GM12872 (cell line): ENCODE results near the gene GRXCR2.

Source experiments
- CTCF ChIP-seq: IDR thresholded peaks from 3 replicates; pipeline ENCODE4 v1.5.1; 2011; ENCODE audit warnings: low read depth, mild to moderate bottlenecking, low read length, moderate library complexity; ENCODE audit not compliant: insufficient read depth

Gene GRXCR2

GRCh38 chr5:145887217-145887616 lies 14.4 kb upstream of the GRXCR2 start:
- TF ChIP-seq CTCF, result no peak

- TF ChIP-seq CTCF, result no peak
Observed at GRCh38 chr5:145874765-145875164, 2.0 kb upstream of the GRXCR2 start.

- no peak for TF ChIP-seq CTCF
Observed at GRCh38 chr5:145872486-145872885, 328 bp downstream of the GRXCR2 start.

- no peak for TF ChIP-seq CTCF
Observed at GRCh38 chr5:145869753-145870152, 3.1 kb downstream of the GRXCR2 start.

GRCh38 chr5:145867806-145868205 lies 5.0 kb downstream of the GRXCR2 start:
- TF ChIP-seq CTCF, result no peak

- TF ChIP-seq CTCF, result no peak
Observed at GRCh38 chr5:145863003-145863402, 9.8 kb downstream of the GRXCR2 start.

- peak; percentile 32; the same call in 1 of the 3 replicates for TF ChIP-seq CTCF
Observed at GRCh38 chr5:145859897-145860296, 12.9 kb downstream of the GRXCR2 start.

GRCh38 chr5:145859453-145859852 lies 13.4 kb downstream of the GRXCR2 start:
- no peak for TF ChIP-seq CTCF
